Dermis microvascular lymphatic vessel endothelial cell (primary cell): Measurements from ENCODE around the gene PDE1A. TPM values are rescaled to one million over a fixed set of nuclear protein-coding genes. Genes with fewer than 3 reads are reported as not detected.
A peak's percentile ranks its signal among the peaks of the same experiment; 100 is the strongest.

Experiments
- DNase-seq, 2 donors: peaks; one replicate each; pipeline versions ENCODE4 v3.0.0 to v3.0.0-alpha.2; 2010; ENCODE audit warnings: low read depth in 2 of 2
- total RNA-seq: library from RNA; depleted of rRNA; stranded (reverse); fragments of >200 nt; gene quantifications from 2 replicates; pipeline ENCODE4 v1.2.1, GENCODE V29; 2014

PDE1A gene
- total RNA-seq, 1 donor from 2014 or later = 6.0 TPM

GRCh38 chr2:182134201-182134600 is 292.6 kb downstream of the PDE1A start:
- DNase-seq = no peak

- peak in 1 of 2 donors; percentile 40 for DNase-seq
These were observed 293.5 kb downstream of the PDE1A start for GRCh38 chr2:182133195-182133891.

- peak in 1 of 2 donors; percentile 40 for DNase-seq
These were observed 294.2 kb downstream of the PDE1A start for GRCh38 chr2:182132605-182133004.

GRCh38 chr2:182128821-182129707 is 297.8 kb downstream of the PDE1A start:
- no peak for DNase-seq

GRCh38 chr2:182117196-182117595 is 309.6 kb downstream of the PDE1A start:
- DNase-seq = no peak

GRCh38 chr2:182116774-182117173 is 310.1 kb downstream of the PDE1A start:
- no peak for DNase-seq

- no peak for DNase-seq
These were observed 311.6 kb downstream of the PDE1A start for GRCh38 chr2:182115258-182115657.

- no peak for DNase-seq
These were observed 313.5 kb downstream of the PDE1A start for GRCh38 chr2:182113334-182113733.

GRCh38 chr2:182110347-182110746 is 316.5 kb downstream of the PDE1A start:
- no peak for DNase-seq

GRCh38 chr2:182103526-182103925 is 323.3 kb downstream of the PDE1A start:
- no peak for DNase-seq

- DNase-seq = no peak
These were observed 325.6 kb downstream of the PDE1A start for GRCh38 chr2:182101263-182101662.

GRCh38 chr2:182098648-182099047 is 328.2 kb downstream of the PDE1A start:
- no peak for DNase-seq

GRCh38 chr2:182097571-182098164 is 329.2 kb downstream of the PDE1A start:
- DNase-seq = no peak

GRCh38 chr2:182090486-182090885 is 336.4 kb downstream of the PDE1A start:
- DNase-seq = no peak
